Peyer's patch (tissue), 4 donors: ENCODE data around the gene CLCN4.

ENCODE experiments used
- CTCF ChIP-seq, 6 experiments: fragments of 450-650 bp in 4 of 6; fragments of 200-600 bp in 2 of 6; sonication (generic) in 1 of 6; IDR thresholded peaks; one replicate each; pipeline ENCODE4 v1.5.1; 2017 to 2019; ENCODE audit warnings: antibody characterized with exemption in 6 of 6, mild to moderate bottlenecking in 3 of 6, moderate library complexity in 1 of 6
- POLR2A ChIP-seq, 2 donors: fragments of 450-650 bp; IDR thresholded peaks; one replicate each; pipeline ENCODE4 v1.5.1; 2017; ENCODE audit warnings: antibody characterized with exemption in 2 of 2, mild to moderate bottlenecking in 2 of 2, moderate library complexity in 2 of 2

GRCh38 chrX:10223276-10223675 is 66.5 kb downstream of the CLCN4 start:
- TF ChIP-seq CTCF (IDR thresholded peaks at IDR 0.05): no peak
- TF ChIP-seq POLR2A (IDR thresholded peaks at IDR 0.05): no peak
